Inferior parietal cortex (tissue), 1 donor: ENCODE results near the gene TMPRSS3.

Experiments used
- DNase-seq: peaks from one replicate; pipeline ENCODE4 v3.0.0-alpha.2; 2016; ENCODE audit errors: extremely low spot score

The TMPRSS3 gene

GRCh38 chr21:42337276-42337675 lies 58.6 kb downstream of the TMPRSS3 start:
- DNase-seq = no peak

- DNase-seq = no peak
Measured at GRCh38 chr21:42336054-42336453, 59.8 kb downstream of the TMPRSS3 start.

GRCh38 chr21:42332557-42333317 lies 63.1 kb downstream of the TMPRSS3 start:
- DNase-seq = no peak

- DNase-seq = no peak
Measured at GRCh38 chr21:42331660-42332059, 64.2 kb downstream of the TMPRSS3 start.

GRCh38 chr21:42330380-42331371 lies 65.2 kb downstream of the TMPRSS3 start:
- DNase-seq = no peak

GRCh38 chr21:42324896-42325295 lies 71.0 kb downstream of the TMPRSS3 start:
- DNase-seq = no peak
